Panc1 (cell line): ENCODE measurements around the gene PRRT4.

Source experiments
- CTCF ChIP-seq: fragments of 450-650 bp; IDR thresholded peaks from 2 replicates; pipeline ENCODE4 v1.5.1; 2017; ENCODE audit warnings: mild to moderate bottlenecking
- POLR2AphosphoS5 ChIP-seq: IDR thresholded peaks from 2 replicates; pipeline ENCODE4 v1.6.1; 2012; ENCODE audit warnings: mild to moderate bottlenecking, low read depth, low read length, moderate library complexity
- REST ChIP-seq, 2 experiments: IDR thresholded peaks; 2 replicates each; pipeline ENCODE4 v1.6.1; 2011 to 2012; ENCODE audit warnings: low read depth in 2 of 2, control low read depth in 1 of 2, low read length in 1 of 2, mild to moderate bottlenecking in 1 of 2, moderate library complexity in 1 of 2; ENCODE audit not compliant: insufficient read depth in 1 of 2
- SIN3A ChIP-seq: IDR thresholded peaks from 2 replicates; pipeline ENCODE4 v1.6.1; 2012; ENCODE audit warnings: low read depth, mild to moderate bottlenecking, low read length, moderate library complexity, borderline replicate concordance; ENCODE audit not compliant: insufficient read depth
- TCF7L2 ChIP-seq: IDR thresholded peaks from 2 replicates; pipeline ENCODE4 v1.6.1; 2011; ENCODE audit warnings: mild to moderate bottlenecking, low read depth, low read length, inconsistent platforms

GRCh38 chr7:128404143-128404681 lies 42.7 kb upstream of the PRRT4 start:
- TF ChIP-seq CTCF (no peak), POLR2AphosphoS5 (no peak), REST (IDR thresholded peaks at IDR 0.05; ENCODE audit: insufficient read depth in 1 of 2, low read depth in 2 of 2, low read length in 1 of 2) (no peak), SIN3A (no peak), TCF7L2 (no peak)
